ENCODE measurements around the gene CLK4. TPM values are rescaled to one million over a fixed set of nuclear protein-coding genes. Genes with fewer than 3 reads are reported as not detected.

CLK4 gene
- total and polyA plus RNA-seq, 10 donors, result 30.2 to 95.9 (median 53.5) TPM

GRCh38 chr5:178606269-178606668 is 20.6 kb downstream of the CLK4 start:
- no peak overlapping the region for H3K27ac ChIP-seq
- intact Hi-C loops (cut with DNase I; ENCODE audit: low total_unique reads), result no loop called here
- H3K4me1 ChIP-seq, result no peaks in the 10 kb centered on the region
- H3K36me3 ChIP-seq, result peaks cover 0 to 100% (median 99%) of the 10 kb centered on the region in 6 donors
- H3K27me3 ChIP-seq (replicated peaks in 1 of 7), result no peaks in the 10 kb centered on the region
- WGBS, 5 donors, result 77 to 98% (median 82%) methylated on average over 3 of the region's 3 CpGs
- TF ChIP-seq POLR2AphosphoS5 (IDR thresholded peaks at IDR 0.05), result no peak
- DNase-seq, result no peak
- no peaks in the 10 kb centered on the region for H3K9me3 ChIP-seq
- no peak overlapping the region for H3K4me3 ChIP-seq

GRCh38 chr5:178605788-178606187 is 21.1 kb downstream of the CLK4 start:
- no peak for DNase-seq
- no peaks in the 10 kb centered on the region for H3K4me1 ChIP-seq
- 79 to 90% (median 86%) methylated on average over 3 of the region's 3 CpGs for WGBS, 5 donors
- no peak overlapping the region for H3K4me3 ChIP-seq
- H3K36me3 ChIP-seq, result peaks cover 0 to 100% (median 98%) of the 10 kb centered on the region in 6 donors
- no peak for TF ChIP-seq POLR2A (IDR thresholded peaks at IDR 0.05)
- no peak for TF ChIP-seq POLR2AphosphoS5 (IDR thresholded peaks at IDR 0.05)
- TF ChIP-seq CTCF (IDR thresholded peaks at IDR 0.05 in 8 of 11, conservative IDR thresholded peaks at IDR 0.05 in 3 of 11), result no peak
- intact Hi-C loops (cut with DNase I; ENCODE audit: low total_unique reads), result no loop called here
- H3K27ac ChIP-seq, result no peak overlapping the region
- no peaks in the 10 kb centered on the region for H3K9me3 ChIP-seq
- no peaks in the 10 kb centered on the region for H3K27me3 ChIP-seq (replicated peaks in 1 of 7)

DNA sequence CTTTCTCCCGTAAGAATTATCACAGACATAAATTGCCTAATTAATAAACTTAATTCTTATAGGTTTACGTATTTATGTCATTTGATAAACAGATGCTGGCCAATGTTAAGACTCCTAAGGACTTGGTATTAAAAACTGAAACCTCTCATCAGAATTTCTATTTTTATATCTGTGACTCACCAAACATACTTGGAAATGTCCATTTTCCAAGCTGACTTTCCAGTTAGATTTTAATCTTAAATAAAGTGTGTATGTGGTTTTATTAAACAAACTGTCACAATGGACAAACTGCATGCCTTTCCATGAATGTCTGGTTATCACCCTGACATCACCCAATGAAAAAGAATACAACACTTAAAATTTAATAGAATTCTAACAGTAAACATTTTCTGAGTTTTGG is 24.1 kb downstream of the CLK4 start:
- WGBS, 5 donors, result 92 to 98% (median 98%) methylated on average over 2 of the region's 2 CpGs
- no peak overlapping the region for H3K4me3 ChIP-seq
- H3K9me3 ChIP-seq, result peaks cover 0 to 6% (median 0%) of the 10 kb centered on the region in 8 donors
- DNase-seq, result no peak
- peaks cover 0 to 94% (median 77%) of the 10 kb centered on the region in 6 donors for H3K36me3 ChIP-seq
- H3K27ac ChIP-seq, result no peak overlapping the region
- intact Hi-C loops (cut with DNase I; ENCODE audit: low total_unique reads), result no loop called here
- no peak for TF ChIP-seq CTCF (IDR thresholded peaks at IDR 0.05 in 8 of 11, conservative IDR thresholded peaks at IDR 0.05 in 3 of 11)
- TF ChIP-seq POLR2AphosphoS5 (IDR thresholded peaks at IDR 0.05), result no peak
- no peak for TF ChIP-seq POLR2A (IDR thresholded peaks at IDR 0.05)
- no peaks in the 10 kb centered on the region for H3K4me1 ChIP-seq
- no peaks in the 10 kb centered on the region for H3K27me3 ChIP-seq (replicated peaks in 1 of 7)

GRCh38 chr5:178595750-178596149 is 31.1 kb downstream of the CLK4 start:
- Histone ChIP-seq H3K9me3 (peaks cover 5 to 42% (median 29%) of the 10 kb centered on the region in 8 donors), H3K27me3 (replicated peaks in 1 of 7) (peaks cover 0 to 9% (median 3%) of the 10 kb centered on the region in 7 donors), H3K27ac (no peak overlapping the region), H3K4me3 (no peak overlapping the region), H3K4me1 (peaks cover 0 to 5% (median 3%) of the 10 kb centered on the region in 6 donors), H3K36me3 (peaks cover 0 to 43% (median 13%) of the 10 kb centered on the region in 6 donors)
- no peak for TF ChIP-seq POLR2A (IDR thresholded peaks at IDR 0.05)
- no peak for TF ChIP-seq POLR2AphosphoS5 (IDR thresholded peaks at IDR 0.05)
- TF ChIP-seq CTCF (IDR thresholded peaks at IDR 0.05 in 8 of 11, conservative IDR thresholded peaks at IDR 0.05 in 3 of 11), result no peak
- WGBS, 5 donors, result 48 to 100% (median 96%) methylated on average over 2 of the region's 2 CpGs
- intact Hi-C loops (cut with DNase I; ENCODE audit: low total_unique reads), result no loop called here
- DNase-seq, result no peak

GRCh38 chr5:178595150-178595549 is 31.7 kb downstream of the CLK4 start:
- peaks cover 0 to 15% (median 9%) of the 10 kb centered on the region in 7 donors for H3K27me3 ChIP-seq (replicated peaks in 1 of 7)
- H3K9me3 ChIP-seq, result peaks cover 5 to 42% (median 29%) of the 10 kb centered on the region in 8 donors
- H3K4me1 ChIP-seq, result peaks cover 0 to 11% (median 9%) of the 10 kb centered on the region in 6 donors
- no peak overlapping the region for H3K27ac ChIP-seq
- TF ChIP-seq CTCF (IDR thresholded peaks at IDR 0.05 in 8 of 11, conservative IDR thresholded peaks at IDR 0.05 in 3 of 11) (no peak), POLR2A (IDR thresholded peaks at IDR 0.05) (no peak), POLR2AphosphoS5 (IDR thresholded peaks at IDR 0.05) (no peak)
- no peak overlapping the region for H3K4me3 ChIP-seq
- peaks cover 0 to 37% (median 7%) of the 10 kb centered on the region in 6 donors for H3K36me3 ChIP-seq
- intact Hi-C loops (cut with DNase I; ENCODE audit: low total_unique reads), result no loop called here
- DNase-seq, result no peak
